ENCODE results near the gene SMYD3.

Gene SMYD3

DNA sequence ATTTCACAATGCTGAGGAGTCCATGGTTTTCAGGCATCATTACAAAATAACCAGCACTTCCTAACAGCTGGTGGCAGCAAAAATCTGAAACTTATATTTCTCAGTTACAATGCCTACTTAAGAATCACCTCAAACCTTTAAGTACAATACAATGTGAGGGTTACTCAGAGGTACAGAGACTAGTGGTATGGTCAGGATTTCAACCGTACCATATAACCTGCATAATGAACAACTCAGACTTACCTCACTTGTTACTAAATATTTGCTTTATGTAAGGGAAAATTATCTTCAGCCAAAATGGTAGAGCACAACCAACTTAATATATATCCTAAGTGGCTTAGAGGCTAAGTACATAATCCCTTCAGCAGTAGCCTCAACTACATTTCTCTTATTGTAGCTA is 344.5 kb downstream of the SMYD3 start:
- DNase-seq: no peak

DNA sequence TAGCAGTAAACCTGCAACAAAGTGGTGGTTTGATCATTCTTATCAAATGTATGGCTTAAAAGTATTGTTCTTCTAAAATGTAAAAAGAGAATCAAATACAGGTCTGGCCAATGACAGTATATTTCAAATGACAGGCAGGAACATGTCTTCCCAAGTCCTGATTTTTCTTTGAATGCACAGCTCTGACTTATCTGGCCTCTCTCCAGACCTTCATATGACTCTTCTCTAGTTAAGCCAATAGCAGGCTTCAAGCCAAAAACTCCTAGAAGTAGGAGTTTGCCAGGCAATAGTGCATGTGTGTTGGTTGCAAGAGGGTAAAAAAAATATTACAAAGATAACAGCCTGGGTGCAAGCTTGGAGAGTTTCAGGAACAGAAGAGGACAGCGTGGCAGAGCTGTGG is 345.5 kb downstream of the SMYD3 start:
- no peak for DNase-seq

GRCh38 chr1:246160905-246161304 is 346.2 kb downstream of the SMYD3 start:
- no peak for DNase-seq

- no peak for DNase-seq
Measured at GRCh38 chr1:246160374-246160773, 346.7 kb downstream of the SMYD3 start.

DNA sequence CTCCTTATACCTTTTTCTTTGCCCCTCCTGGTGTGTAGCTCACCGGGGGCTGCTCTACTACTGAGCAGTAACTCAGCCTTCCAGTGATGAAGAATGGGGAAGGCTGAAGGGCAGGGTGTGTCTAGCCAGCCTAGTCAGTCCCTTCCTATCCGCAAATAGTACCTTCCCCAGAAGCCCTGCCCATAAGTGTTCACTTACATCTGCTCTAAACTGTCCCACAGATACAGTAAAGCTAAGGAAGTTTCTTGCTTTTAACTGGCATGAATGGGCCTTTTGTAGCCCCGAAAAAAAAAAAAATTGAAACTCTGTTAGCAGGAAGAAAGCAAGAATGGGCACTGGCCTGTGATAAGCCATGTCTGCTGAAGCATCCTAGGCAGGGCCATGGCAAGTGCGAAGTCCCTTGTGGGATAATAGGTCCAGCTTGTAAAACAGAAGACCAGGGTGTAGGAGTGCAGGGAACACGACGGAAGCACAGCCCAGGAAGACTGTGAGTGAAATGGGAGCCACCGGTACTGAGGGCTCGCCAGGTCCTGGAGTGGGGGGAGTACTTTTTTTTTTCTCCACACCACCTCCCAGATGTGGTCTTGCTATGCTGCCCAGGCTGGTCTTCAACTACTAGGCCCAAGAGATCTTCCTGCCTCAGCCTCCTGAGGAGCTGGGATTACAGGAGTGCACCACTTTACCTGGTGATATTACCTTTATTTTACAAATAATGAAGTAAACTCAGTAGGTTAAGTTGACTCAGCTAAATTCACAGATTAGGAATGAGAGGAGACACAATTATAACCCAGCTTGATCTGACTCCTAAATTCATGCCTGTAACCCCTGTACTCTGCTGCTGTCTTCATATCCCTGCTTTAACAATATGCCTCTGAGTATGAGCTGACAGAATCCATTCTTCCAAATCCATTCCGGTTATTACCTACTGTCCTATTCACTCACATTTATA is 347.5 kb downstream of the SMYD3 start:
- no peak for DNase-seq

- DNase-seq: no peak
Measured at GRCh38 chr1:246158131-246158530, 348.9 kb downstream of the SMYD3 start.

DNA sequence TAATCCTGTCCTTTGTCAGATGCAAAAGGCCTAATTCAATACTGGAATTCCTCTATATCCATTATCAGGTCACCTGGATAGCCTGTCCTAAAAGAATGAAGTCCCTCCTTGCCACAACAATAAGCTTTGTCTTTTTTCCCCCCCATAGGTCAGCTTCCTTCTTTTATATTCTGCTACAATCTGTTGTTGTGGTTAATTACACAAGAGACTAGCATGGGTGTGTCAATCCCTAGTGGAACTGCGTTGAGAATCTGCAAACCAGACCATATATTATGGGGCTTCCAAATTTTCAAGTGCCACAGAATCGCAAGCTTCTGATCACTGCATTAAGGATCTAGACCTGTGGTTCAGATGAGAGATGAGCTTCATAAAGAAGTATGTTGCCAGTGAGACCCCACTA is 349.6 kb downstream of the SMYD3 start:
- no peak for DNase-seq

DNA sequence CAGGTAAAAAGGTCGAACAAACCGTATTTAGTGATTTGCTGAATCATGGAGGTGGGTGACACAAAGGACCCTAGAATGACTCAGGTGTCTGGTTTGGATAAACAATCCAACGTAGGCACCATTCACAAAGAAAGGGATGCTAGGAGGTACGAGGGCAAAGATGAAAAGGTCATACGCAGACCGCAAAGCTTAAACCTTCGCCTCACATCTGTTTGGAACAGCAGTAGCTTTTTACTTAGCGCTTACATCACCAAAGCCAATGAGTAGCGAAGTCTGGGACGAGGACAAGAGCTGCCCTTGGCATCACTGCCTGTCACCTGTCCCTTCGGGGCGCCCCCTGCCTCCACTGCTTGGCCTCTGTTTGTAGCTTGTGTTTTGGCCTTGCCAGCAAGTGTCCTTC is 350.2 kb downstream of the SMYD3 start:
- DNase-seq: no peak

DNA sequence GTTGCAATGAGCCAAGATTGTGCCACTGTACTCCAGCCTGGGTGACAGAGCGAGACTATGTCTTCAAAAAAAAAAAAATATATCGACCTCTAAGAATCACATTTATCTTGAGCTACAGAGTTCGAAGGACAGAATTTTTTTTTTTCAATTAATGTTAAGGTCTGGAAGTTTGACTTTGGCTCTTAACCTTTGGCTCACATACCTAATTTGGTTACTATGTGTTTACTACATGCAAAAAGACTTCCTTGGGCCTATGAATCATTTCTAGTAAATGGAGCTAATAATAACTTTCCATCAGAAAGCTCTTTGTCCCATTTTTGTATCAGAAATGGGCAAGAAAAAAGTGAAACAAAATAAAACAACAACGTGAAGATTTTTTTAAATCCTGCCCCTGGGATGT is 351.2 kb downstream of the SMYD3 start:
- no peak for DNase-seq

GRCh38 chr1:246153796-246154212 is 353.3 kb downstream of the SMYD3 start:
- DNase-seq: no peak

- no peak for DNase-seq
Measured at GRCh38 chr1:246152986-246153431, 354.1 kb downstream of the SMYD3 start.

DNA sequence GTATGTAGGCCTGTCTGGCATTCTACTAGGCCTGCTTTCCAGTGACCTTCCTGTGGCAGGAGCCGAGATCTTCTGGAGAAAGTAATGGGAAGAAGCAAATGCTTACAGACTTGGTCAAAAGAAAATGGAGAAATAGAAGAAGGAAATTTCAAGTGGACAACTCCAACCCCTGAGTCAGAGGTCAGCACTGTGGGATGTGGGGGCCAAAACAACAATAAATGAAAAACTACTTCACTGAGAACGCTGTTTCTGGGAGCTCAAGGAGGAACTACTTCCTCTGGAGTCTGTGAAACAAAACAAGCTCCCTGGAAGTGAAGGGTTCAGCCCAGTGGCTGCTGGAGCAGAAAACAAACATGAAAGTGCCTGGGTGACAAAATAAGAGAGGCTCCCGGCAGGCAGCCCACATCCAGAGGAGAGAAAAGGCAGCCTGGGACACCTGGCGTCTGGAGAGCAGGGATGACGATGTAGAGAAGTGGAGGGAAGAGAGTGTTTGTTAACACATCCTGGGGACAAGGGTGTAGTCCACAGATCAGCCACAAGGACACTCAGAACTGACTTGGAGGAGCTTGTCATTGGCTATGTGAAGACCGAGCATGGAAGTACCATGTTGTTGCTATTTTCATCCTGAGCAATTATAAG is 355.2 kb downstream of the SMYD3 start:
- DNase-seq: no peak

GRCh38 chr1:246149543-246149942 is 357.5 kb downstream of the SMYD3 start:
- no peak for DNase-seq

DNA sequence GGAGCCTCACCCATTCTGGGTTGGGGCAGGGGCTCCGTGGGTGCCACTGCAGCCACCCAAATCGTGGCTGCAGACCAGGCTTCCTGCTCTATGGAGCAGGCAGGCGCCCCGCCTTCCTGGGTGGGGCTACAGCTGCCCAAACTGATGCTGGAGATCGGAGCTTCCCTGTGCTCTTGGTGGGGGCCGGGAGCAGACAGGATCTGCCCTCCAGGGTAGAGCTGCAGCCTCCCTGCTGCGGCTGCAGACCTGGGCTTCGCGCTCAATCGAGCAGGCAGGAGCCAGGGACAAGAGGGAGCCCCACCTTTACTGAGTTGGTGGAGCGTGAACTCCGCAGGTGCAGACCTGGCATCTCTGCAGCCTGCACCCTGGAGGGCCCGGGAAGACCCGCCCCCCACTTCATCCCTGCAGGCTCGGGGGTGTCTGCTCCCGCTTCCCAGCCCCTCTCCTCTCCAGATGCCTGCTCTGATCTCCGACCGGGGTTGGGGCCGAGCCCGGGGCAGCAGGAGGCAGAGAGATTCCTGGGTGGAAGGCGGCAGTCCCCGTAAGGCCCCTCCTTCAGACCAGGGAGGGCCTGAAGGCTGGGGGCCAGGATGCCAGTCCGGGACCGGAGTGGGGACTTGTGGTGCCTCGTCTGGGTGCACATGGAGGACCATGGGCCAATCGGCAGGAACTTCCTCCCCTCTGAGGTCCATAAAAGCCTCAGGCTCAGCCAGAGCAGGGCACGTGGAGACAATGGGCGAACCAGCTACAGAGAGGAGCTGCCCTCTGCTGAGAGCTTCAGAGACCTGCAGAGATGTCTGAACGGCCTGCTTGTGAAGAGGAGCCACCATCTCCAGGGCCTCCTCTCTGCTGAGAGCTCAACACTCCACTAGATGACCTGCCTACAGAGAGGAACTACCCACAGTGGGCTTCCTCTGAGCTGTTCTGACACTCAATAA is 359.3 kb downstream of the SMYD3 start:
- DNase-seq: no peak

DNA sequence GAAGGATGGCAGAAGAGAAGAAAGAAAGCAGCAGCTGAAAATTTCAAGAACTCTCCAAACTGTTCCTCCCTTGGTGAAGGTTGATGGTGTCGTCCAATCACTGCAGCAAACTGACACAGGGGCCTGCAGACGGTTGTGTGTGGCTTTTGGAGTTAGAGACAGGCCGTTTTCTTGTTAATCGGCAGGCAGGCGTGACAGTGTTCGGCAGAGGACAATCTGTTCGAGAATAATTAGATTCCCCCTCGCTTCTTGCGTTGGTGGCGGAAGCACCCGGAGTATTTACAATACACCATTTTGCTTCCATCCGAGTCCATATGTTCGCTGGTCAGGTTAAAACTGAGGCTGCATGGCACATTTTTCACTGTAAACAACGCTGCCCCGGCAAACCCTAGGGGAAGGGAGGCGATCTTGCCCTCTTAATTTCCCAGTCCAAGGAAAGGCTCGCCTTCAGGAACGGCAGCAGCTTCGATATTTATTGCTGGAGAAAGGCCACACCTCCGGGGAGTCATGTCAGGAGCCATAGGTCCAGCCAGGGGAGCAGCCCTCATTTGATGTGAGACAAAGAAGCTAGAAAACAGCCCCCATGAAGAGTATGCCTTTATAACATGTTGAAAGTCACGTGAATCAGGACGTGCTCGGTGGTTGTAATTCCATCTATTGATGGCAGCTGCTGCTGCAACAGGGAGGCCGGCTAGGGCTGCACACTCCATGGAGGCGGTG is 360.1 kb downstream of the SMYD3 start:
- DNase-seq: no peak

- no peak for DNase-seq
Measured at GRCh38 chr1:246145900-246146299, 361.2 kb downstream of the SMYD3 start.

DNA sequence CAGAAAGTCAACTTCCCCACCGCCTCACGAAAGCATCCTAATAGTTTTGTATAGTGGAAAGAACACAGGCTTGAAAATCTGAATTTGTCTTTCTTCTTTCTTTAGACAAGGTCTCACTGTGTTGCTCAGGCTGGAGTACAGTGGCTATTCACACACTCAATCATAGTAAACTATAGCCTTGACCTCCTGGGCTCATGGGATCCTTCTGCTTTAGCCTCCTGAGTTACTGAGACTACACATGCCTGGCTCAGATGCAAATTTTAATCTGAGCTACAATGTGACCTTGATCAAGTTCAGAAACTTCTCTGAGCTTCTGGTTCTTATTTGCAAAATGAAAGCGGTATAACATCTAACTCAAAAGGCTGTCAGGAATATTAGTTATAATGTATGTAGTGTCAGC is 362.1 kb downstream of the SMYD3 start:
- no peak for DNase-seq

DNA sequence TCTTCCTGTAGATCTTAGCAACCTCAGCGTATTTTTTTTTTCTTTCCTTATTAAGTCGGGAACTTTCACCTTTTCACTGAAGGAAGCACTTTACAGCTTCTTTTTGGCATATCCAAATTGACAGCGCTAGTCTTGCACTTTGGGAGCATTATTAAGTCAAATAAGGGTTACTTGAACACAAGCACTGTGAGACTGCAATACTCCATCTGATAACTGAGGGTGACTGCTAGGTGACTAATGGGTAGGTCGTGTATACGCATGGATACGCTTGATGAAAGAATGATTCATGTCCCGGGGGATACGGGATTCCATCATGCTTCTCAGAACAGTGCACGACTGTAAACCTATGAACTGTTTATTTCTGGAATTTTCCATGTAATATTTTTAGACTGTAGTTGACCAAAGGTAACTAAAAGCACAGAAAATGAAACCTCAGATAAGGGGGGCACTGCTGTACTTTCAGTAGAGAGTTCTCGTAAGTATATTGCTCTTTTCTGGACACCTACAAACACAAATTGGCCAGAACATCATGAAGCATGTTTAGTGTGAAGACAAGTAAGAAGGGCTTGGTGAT is 364.7 kb downstream of the SMYD3 start:
- peak in 1 of 2 experiments; percentile 32 for DNase-seq

- no peak for DNase-seq
Measured at GRCh38 chr1:246141306-246141705, 365.8 kb downstream of the SMYD3 start.

GRCh38 chr1:246139745-246140182 is 367.3 kb downstream of the SMYD3 start:
- peak; percentile 92 to 98 for DNase-seq

DNA sequence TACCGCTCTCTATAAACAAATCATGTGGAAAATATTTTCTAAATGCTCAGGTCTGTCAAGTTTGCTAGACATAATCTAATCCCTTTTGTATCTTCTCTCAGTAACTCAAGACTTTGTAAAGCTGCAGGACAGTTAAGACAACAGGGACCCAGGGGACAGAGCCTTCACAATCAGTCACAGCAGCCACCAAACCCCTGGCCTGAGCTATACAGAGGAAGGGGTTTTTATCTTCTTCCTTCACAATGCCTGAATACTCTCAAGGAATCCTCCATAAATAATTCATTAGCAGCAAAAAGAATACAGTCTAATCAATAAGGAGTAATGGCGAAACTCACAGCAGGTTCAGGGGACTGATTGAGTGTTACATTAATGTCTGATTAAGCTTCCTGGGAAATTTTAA is 368.3 kb downstream of the SMYD3 start:
- no peak for DNase-seq

- no peak for DNase-seq
Measured at GRCh38 chr1:246136477-246136876, 370.6 kb downstream of the SMYD3 start.

Data from SW 1271 (cell line).